GM19239 (cell line): ENCODE measurements around the gene BANP.
"Not testable (repeated sequence)": the region's sequence is repeated elsewhere in the genome, so short reads cannot be mapped to it uniquely, and the experiment has no call there.

Experiments used
- DNase-seq: peaks from one replicate; pipeline ENCODE4 v3.0.0; 2011; ENCODE audit warnings: low spot score; ENCODE audit not compliant: insufficient read length
- FAIRE-seq: peaks from 2 replicates; lab custom pipeline; 2011; peaks lifted over from hg19 to GRCh38; lab: Jason Lieb, UNC

Gene BANP

GRCh38 chr16:88091221-88091971 lies 140.2 kb downstream of the BANP start:
- FAIRE-seq, DNase-seq: not testable (repeated sequence)

- not testable (repeated sequence) for FAIRE-seq, DNase-seq
Observed at GRCh38 chr16:88091972-88092302, 140.7 kb downstream of the BANP start.

- FAIRE-seq: not testable (repeated sequence)
Observed at GRCh38 chr16:88092791-88093555, 141.7 kb downstream of the BANP start.

GRCh38 chr16:88093556-88094252 lies 142.5 kb downstream of the BANP start:
- FAIRE-seq, DNase-seq: not testable (repeated sequence)

More at GRCh38 chr16:88092791-88093555, 141.7 kb downstream of the BANP start:
- not testable (repeated sequence) for DNase-seq

- FAIRE-seq, DNase-seq: not testable (repeated sequence)
Observed at GRCh38 chr16:88094253-88094575, 143.0 kb downstream of the BANP start.

- not testable (repeated sequence) for FAIRE-seq, DNase-seq
Observed at GRCh38 chr16:88094900-88095299, 143.7 kb downstream of the BANP start.

DNA sequence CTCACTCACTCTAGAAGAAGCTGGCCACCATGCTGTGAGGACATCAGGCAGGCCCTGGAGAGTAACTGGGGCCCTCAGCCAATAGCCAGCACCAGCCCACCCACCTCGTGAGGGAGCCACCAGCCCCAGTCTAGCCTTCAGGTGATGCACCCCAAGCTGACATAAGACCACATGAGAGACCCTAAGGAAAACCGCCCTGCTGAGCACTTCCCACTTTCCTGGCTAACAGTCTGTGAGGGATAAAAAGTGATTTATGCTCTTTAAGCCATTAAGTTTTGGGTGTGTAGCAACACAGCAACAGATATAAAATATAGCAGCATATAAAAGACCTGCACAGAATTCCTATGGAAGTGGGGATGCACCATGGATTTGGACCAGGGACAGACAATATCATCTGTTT lies 145.4 kb downstream of the BANP start:
- not testable (repeated sequence) for FAIRE-seq, DNase-seq

GRCh38 chr16:88098731-88099562 lies 147.7 kb downstream of the BANP start:
- not testable (repeated sequence) for FAIRE-seq, DNase-seq

DNA sequence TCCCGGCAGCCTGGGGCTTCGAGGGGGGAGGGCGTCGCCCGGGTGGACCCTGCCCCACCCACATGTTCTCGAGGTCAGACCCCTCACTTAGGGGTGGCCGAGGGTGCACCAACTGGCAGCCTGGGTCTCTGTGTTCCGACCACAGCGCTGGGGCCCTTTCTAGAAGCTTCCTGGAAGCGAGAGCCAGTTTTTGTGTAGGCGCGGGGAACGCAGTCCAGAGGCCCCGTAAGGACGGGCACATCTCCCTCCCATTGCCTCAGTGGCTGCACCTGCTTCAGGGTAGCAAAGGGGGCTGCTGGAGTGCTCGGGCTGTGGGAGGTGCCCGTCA lies 148.3 kb downstream of the BANP start:
- DNase-seq (no peak), FAIRE-seq (no peak)

DNA sequence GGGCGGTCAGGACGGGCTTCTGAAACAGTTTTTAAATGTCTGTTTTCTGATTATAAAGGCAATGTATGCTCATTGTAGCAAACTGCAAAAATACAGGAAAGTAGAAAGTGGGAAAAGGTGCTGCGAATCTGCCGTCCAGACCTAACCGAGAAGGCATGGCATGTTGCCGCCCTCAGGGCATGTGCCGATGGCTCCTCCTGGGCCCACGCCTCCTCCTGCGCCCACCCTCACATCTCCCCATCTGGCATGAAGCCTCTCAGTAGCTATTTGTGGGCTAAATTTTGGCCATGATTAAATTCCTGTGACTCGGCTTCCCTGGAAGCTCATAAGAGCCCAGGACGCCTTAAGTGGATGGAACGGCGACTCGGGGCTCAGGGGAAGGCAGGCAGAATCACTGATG lies 148.7 kb downstream of the BANP start:
- DNase-seq, FAIRE-seq: not testable (repeated sequence)

- FAIRE-seq: not testable (repeated sequence)
Observed at GRCh38 chr16:88100801-88101622, 149.8 kb downstream of the BANP start.

DNA sequence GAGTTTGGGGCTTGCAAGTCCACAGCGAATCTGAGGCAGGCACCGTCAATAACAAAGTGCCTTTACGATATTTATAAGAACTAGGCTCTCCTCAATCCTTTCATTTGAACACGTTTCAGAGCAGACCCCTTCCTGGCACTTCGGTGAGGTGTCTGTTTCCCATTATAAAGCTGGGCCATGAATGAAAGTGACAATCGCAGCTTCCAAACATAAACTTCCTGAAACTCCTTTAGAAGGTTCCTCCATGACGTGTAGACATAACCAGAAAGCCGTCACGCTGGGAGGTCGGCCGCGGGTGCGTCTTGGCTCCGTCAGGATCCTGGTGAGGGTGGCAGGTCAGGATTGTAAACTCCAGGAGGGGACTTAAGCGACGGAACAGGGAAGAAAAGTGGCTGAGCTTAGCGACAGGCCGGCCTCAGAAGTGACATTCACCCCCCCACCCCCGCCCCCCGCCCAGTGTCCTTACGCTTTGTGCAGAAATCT lies 150.4 kb downstream of the BANP start:
- DNase-seq, FAIRE-seq: not testable (repeated sequence)

More at GRCh38 chr16:88100801-88101622, 149.8 kb downstream of the BANP start:
- DNase-seq: not testable (repeated sequence)

DNA sequence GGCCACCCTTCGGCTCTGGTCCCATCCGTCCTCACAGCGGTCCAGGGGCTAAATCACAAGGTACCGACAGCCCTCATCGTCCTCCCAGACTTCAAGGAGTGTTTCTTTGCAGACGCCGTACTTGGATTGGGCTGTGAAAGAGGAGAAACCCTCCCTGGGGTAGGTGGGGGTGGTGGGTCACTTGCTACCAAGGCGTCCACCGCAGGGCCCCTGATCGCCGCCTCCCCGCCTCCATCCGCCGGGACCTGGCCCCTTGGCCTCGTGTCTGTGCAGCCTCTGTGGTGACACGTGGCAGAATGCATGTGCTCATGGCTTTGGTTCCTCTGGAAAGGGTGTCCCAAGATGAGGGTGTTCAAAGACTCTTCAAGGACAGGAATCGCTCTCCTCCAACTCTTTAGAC lies 151.4 kb downstream of the BANP start:
- DNase-seq: no peak
- no peak for FAIRE-seq

DNA sequence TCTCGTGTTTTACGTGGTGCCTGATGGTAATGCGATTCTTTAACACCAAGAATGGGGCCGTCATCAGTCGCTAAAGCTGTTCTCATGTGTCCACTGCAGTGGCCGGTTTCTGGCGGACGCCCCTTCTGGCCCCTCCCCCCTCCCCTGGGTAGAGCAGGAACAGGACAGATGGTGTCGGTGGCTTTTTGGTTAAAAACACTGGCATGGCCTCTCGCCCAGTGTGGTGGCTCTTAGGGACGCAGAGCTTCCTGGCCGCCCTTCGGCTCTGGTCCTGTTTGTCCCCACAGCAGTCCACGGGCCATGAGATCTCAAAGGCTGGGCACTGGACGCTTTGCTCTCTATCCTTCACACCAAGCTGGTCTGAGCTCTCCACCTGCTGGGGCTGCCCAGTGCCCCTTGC lies 151.8 kb downstream of the BANP start:
- FAIRE-seq: no peak
- DNase-seq: no peak

DNA sequence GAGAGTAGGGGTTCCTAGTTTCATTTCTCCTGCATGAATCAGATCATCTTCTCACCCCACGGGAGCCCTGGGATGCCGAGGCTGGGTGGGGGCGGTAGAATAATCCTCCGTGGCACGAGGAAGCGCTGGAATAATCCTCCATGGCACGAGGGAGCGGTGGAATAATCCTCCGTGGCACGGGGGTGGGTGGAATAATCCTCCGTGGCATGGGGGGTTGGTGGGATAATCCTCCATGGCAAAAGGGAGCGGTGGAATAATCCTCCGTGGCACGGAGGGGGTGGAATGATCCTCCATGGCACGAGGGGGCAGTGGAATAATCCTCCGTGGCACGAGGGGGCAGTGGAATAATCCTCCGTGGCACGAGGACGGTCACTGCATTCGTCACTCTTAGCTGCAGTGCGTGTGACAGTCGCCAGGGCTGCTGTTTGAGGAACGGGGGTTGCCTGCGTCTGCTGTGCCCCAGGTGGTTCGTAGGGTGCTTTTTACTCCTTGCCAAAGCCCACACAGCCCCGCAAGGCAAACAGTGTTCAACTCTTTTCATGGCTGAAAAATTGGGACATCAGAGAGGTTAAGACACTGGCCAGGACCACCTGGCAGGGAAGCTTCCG lies 152.5 kb downstream of the BANP start:
- no peak for DNase-seq
- no peak for FAIRE-seq

GRCh38 chr16:88104363-88104762 lies 153.1 kb downstream of the BANP start:
- not testable (repeated sequence) for DNase-seq, FAIRE-seq

- not testable (repeated sequence) for DNase-seq, FAIRE-seq
Observed at GRCh38 chr16:88105574-88106140, 154.4 kb downstream of the BANP start.

DNA sequence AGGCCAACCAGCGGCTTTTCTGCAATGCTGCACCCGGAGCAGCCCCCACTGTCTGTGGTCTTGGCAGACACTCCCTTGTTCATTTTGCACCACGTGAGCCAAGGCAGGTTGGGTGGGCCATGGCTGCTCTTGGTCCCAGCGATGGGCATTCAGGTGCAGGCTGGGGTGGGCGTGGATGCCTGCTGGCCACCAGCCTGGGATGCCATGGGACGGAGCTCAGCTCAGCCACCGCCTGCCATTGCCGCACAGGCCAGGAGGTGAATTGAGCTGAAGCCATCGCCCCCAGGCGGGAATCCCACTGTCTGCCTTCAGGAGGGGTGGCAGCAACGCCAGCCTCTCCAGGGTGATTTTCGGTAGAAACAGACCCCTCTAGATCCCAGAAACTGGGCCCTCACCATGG lies 155.3 kb downstream of the BANP start:
- FAIRE-seq, DNase-seq: not testable (repeated sequence)
